ENCODE data around the gene TRPM8. TPM values are rescaled to one million over a fixed set of nuclear protein-coding genes. Genes with fewer than 3 reads are reported as not detected.
"Not testable (repeated sequence)": the region's sequence is repeated elsewhere in the genome, so short reads cannot be mapped to it uniquely, and the experiment has no call there.

Gene TRPM8
- total RNA-seq (under 1 TPM in 1 of 2 donors, not detected in 1; 0.03 TPM), polyA plus RNA-seq (under 1 TPM in 1 of 2 donors, not detected in 1; 0.14 TPM)
- long read RNA-seq, donor 1 = 0 reads
- long read RNA-seq, donor 2 = 0 reads
- long read RNA-seq, donor 3 = 0 reads
- long read RNA-seq, donor 4 = 0 reads
- long read RNA-seq, donor 5 = 0 reads

DNA sequence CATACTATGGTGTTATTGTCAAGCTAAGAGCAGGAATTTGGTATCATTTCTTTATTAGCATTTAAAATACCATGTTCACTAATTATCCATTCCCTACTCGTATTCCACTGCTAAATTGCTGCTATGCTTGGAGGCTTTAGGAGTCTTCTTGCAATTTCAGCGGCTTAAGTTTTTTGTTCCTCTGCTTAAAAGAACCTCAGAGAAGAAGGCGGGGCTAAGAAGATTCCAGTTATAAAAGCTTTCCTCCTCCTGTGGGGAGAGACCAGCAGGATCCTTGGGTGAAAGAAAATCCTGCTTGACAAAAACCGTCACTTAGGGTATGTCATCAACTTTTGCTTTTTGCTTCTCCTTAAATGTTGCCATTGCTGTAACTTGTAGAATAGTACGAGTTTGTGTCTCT lies at the start of gene TRPM8:
Gene TRPM8 (plus strand): TSS at position 258 of the 400 bp plus-strand sequence. CDS start 9,165 bp downstream, outside the sequence.
- H3K4me1 ChIP-seq (ENCODE audit: control insufficient read depth in 5 of 5, insufficient read depth in 5 of 5, low read length in 5 of 5) = no peaks in the 10 kb centered on the region
- H3K9me3 ChIP-seq (ENCODE audit: control insufficient read depth in 4 of 4, insufficient read depth in 3 of 4, low read length in 3 of 4) = no peaks in the 10 kb centered on the region
- ATAC-seq (ENCODE audit: insufficient read depth, low FRiP score) (no peak), DNase-seq (no peak)
- no peaks in the 10 kb centered on the region for H3K36me3 ChIP-seq (ENCODE audit: control insufficient read depth in 4 of 4, insufficient read depth in 4 of 4, low read length in 4 of 4)
- peaks cover 0 to 3% (median 0%) of the 10 kb centered on the region in 3 donors for H3K27me3 ChIP-seq (ENCODE audit: control insufficient read depth in 3 of 3, insufficient read depth in 3 of 3, low read length in 2 of 3)
- H3K4me3 ChIP-seq = no peak within 1 kb of the TSS
- no peak within 1 kb of the TSS for H3K27ac ChIP-seq (ENCODE audit: low read depth in 1 of 2, low read length in 1 of 2)
- WGBS, 2 donors = 35 to 39% methylated on average over 5 of the region's 5 CpGs
- TF ChIP-seq, protein P1, sequence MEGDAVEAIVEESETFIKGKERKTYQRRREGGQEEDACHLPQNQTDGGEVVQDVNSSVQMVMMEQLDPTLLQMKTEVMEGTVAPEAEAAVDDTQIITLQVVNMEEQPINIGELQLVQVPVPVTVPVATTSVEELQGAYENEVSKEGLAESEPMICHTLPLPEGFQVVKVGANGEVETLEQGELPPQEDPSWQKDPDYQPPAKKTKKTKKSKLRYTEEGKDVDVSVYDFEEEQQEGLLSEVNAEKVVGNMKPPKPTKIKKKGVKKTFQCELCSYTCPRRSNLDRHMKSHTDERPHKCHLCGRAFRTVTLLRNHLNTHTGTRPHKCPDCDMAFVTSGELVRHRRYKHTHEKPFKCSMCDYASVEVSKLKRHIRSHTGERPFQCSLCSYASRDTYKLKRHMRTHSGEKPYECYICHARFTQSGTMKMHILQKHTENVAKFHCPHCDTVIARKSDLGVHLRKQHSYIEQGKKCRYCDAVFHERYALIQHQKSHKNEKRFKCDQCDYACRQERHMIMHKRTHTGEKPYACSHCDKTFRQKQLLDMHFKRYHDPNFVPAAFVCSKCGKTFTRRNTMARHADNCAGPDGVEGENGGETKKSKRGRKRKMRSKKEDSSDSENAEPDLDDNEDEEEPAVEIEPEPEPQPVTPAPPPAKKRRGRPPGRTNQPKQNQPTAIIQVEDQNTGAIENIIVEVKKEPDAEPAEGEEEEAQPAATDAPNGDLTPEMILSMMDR (IDR thresholded peaks at IDR 0.05; ENCODE audit: control extremely low read depth, extremely low read depth) = no peak
- no peak within 1 kb of the TSS for H3K9ac ChIP-seq (ENCODE audit: insufficient read depth in 1 of 2, low read length in 2 of 2)

DNA sequence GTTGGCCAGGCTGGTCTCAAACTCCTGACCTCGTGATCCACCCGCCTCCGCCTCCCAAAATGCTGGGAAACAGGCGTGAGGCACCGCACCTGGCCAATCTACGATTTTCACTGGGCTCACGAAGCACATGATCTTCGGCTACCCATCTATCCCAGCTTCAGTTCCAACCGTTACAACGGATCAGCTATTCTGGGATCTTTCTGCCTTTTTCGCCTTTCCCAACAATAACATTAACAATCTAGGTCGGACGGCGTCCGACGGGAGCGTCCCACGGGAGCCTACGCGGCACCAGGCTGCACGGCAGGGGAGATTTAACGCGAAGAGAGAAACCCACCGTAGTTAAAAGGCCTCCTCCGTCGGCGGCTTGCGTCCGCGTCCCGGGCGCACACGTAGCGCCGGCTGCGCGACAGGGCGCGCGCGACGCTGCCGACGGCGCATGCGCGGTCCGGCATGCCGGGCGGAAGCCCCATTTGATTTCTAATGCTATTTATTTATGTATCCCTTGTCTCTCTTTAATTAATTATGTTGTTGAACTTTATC lies 49.1 kb upstream of the TRPM8 start, which contains the start of gene MSL3B:
Gene MSL3B (minus strand): TSS at position 394 of the 540 bp plus-strand sequence.
- WGBS, 2 donors = 11 to 17% methylated on average over 50 of the region's 50 CpGs
- Histone ChIP-seq H3K9ac (ENCODE audit: insufficient read depth in 1 of 2, low read length in 2 of 2) (peak within 1 kb of the TSS in 1 of 2 donors; percentile 28), H3K9me3 (ENCODE audit: control insufficient read depth in 4 of 4, insufficient read depth in 3 of 4, low read length in 3 of 4) (peaks cover 0 to 14% (median under 1%) of the 10 kb centered on the region in 4 donors), H3K4me3 (peak within 1 kb of the TSS; percentile 16), H3K27ac (ENCODE audit: low read depth in 1 of 2, low read length in 1 of 2) (no peak within 1 kb of the TSS), H3K36me3 (ENCODE audit: control insufficient read depth in 4 of 4, insufficient read depth in 4 of 4, low read length in 4 of 4) (peaks cover 0 to 2% (median 0%) of the 10 kb centered on the region in 4 donors), H3K27me3 (ENCODE audit: control insufficient read depth in 3 of 3, insufficient read depth in 3 of 3, low read length in 2 of 3) (no peaks in the 10 kb centered on the region), H3K4me1 (ENCODE audit: control insufficient read depth in 5 of 5, insufficient read depth in 5 of 5, low read length in 5 of 5) (no peaks in the 10 kb centered on the region)
- peak; percentile 47 for ATAC-seq (ENCODE audit: insufficient read depth, low FRiP score)
- TF ChIP-seq, protein P1 (IDR thresholded peaks at IDR 0.05; ENCODE audit: control extremely low read depth, extremely low read depth) = no peak
- peak; percentile 49 to 60 (median 52) for DNase-seq

DNA sequence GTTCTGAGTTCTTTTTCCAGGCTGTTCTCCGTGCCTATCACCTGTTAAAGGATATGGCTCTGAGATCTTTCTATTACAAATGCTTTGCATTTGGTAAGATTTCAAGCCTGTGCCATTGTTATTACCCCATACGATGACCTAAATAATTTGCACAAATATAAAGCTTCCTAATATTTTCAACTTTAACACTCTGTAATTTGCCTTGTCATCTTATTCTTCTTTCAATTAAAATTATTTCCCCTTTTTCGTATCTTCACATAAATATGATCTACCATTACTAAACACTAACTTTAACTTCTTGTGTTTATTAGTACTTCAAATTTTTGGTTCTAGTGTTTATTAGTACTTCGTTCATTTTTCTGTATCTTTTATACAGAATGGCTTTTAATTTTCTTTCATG lies 45.7 kb upstream of the TRPM8 start:
- no peak overlapping the region for H3K9ac ChIP-seq (ENCODE audit: insufficient read depth in 1 of 2, low read length in 2 of 2)
- no peaks in the 10 kb centered on the region for H3K27me3 ChIP-seq (ENCODE audit: control insufficient read depth in 3 of 3, insufficient read depth in 3 of 3, low read length in 2 of 3)
- WGBS, 2 donors = 56 to 58% methylated on average over 4 of the region's 4 CpGs
- H3K36me3 ChIP-seq (ENCODE audit: control insufficient read depth in 4 of 4, insufficient read depth in 4 of 4, low read length in 4 of 4) = peaks cover 0 to 2% (median 0%) of the 10 kb centered on the region in 4 donors
- H3K4me3 ChIP-seq = no peak overlapping the region
- ATAC-seq (ENCODE audit: insufficient read depth, low FRiP score) (no peak), DNase-seq (no peak)
- peaks cover 0 to 10% (median under 1%) of the 10 kb centered on the region in 4 donors for H3K9me3 ChIP-seq (ENCODE audit: control insufficient read depth in 4 of 4, insufficient read depth in 3 of 4, low read length in 3 of 4)
- TF ChIP-seq, protein P1 (IDR thresholded peaks at IDR 0.05; ENCODE audit: control extremely low read depth, extremely low read depth) = no peak
- no peak overlapping the region for H3K27ac ChIP-seq (ENCODE audit: low read depth in 1 of 2, low read length in 1 of 2)
- H3K4me1 ChIP-seq (ENCODE audit: control insufficient read depth in 5 of 5, insufficient read depth in 5 of 5, low read length in 5 of 5) = no peaks in the 10 kb centered on the region

DNA sequence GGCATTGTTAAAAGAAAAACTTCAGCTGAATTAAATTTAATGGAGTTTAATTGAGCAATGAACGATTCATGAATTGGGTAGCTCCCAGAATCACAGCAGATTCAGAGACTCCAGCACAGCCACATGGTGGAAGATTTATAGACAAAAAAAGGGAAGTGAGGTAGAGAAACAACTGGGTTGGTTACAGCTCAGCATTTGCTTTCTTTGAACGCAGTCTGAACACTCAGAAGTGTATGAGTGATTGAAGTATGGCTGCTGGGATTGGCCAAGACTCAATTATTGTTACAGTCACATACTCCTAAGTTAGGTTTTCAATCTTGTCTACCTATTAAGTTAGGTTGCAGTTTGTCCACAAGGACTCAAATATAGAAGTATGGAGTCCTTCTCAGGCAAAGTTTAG lies 45.0 kb upstream of the TRPM8 start:
- ATAC-seq (ENCODE audit: insufficient read depth, low FRiP score); H3K27me3 ChIP-seq (ENCODE audit: control insufficient read depth in 3 of 3, insufficient read depth in 3 of 3, low read length in 2 of 3): not testable (repeated sequence)
- 18 to 38% methylated on average over 2 of the region's 2 CpGs for WGBS, 2 donors

More for the DNA sequence above, 45.0 kb upstream of the TRPM8 start:
- not testable (repeated sequence) for DNase-seq; H3K9ac ChIP-seq (ENCODE audit: insufficient read depth in 1 of 2, low read length in 2 of 2); H3K27ac ChIP-seq (ENCODE audit: low read depth in 1 of 2, low read length in 1 of 2); H3K9me3 ChIP-seq (ENCODE audit: control insufficient read depth in 4 of 4, insufficient read depth in 3 of 4, low read length in 3 of 4); H3K36me3 ChIP-seq (ENCODE audit: control insufficient read depth in 4 of 4, insufficient read depth in 4 of 4, low read length in 4 of 4); H3K4me1 ChIP-seq (ENCODE audit: control insufficient read depth in 5 of 5, insufficient read depth in 5 of 5, low read length in 5 of 5); H3K4me3 ChIP-seq

All from lung (tissue), 16 donors.